SK-N-SH treated with all-trans-retinoic acid at 6 μM for 48 hours (cell line): ENCODE results near the gene UBE2Z.
"Not testable (repeated sequence)": the region's sequence is repeated elsewhere in the genome, so short reads cannot be mapped to it uniquely, and the experiment has no call there.

Source experiments
- ATAC-seq: fragments of 200-7000 bp; cut with Tn5 transposase; 3 replicates; pipeline ENCODE4 v1.9.1; 2020; ENCODE audit warnings: mild to moderate bottlenecking, moderate library complexity
- CREB5 ChIP-seq: fragments of 250-450 bp; sonication (Bioruptor Pico); IDR thresholded peaks from 2 replicates; pipeline ENCODE4 v1.5.1; 2020; ENCODE audit warnings: low read depth, mild to moderate bottlenecking, moderate library complexity
- CSDC2 ChIP-seq: fragments of 250-450 bp; sonication (Bioruptor Pico); IDR thresholded peaks from 2 replicates; pipeline ENCODE4 v1.5.0; 2020; ENCODE audit warnings: mild to moderate bottlenecking, moderate library complexity
- CSRNP3 ChIP-seq: fragments of 250-450 bp; sonication (Bioruptor Pico); IDR thresholded peaks from 2 replicates; pipeline ENCODE4 v1.5.1; 2021; ENCODE audit warnings: mild to moderate bottlenecking, moderate library complexity
- ESRRG ChIP-seq: fragments of 250-450 bp; sonication (Bioruptor Pico); IDR thresholded peaks from 2 replicates; pipeline ENCODE4 v1.6.1; 2021; ENCODE audit warnings: mild to moderate bottlenecking
- ISL1 ChIP-seq: fragments of 250-450 bp; sonication (Bioruptor Pico); IDR thresholded peaks from 2 replicates; pipeline ENCODE4 v2.1.2; 2022; ENCODE audit warnings: mild to moderate bottlenecking, moderate library complexity
- OSR1 ChIP-seq: fragments of 250-450 bp; sonication (Bioruptor Pico); IDR thresholded peaks from 2 replicates; pipeline ENCODE4 v1.8.0; 2022; ENCODE audit warnings: moderate library complexity, mild to moderate bottlenecking, inconsistent platforms
- POU6F1 ChIP-seq: fragments of 250-450 bp; sonication (Bioruptor Pico); IDR thresholded peaks from 2 replicates; pipeline ENCODE4 v1.8.0; 2021; ENCODE audit warnings: low read depth, mild to moderate bottlenecking, moderate library complexity, borderline replicate concordance
- PPARA ChIP-seq: fragments of 250-450 bp; sonication (Bioruptor Pico); IDR thresholded peaks from 2 replicates; pipeline ENCODE4 v1.5.0; 2020; ENCODE audit warnings: mild to moderate bottlenecking, borderline replicate concordance
- RARB ChIP-seq: fragments of 250-450 bp; sonication (Bioruptor Pico); IDR thresholded peaks from 2 replicates; pipeline ENCODE4 v1.8.0; 2021; ENCODE audit warnings: mild to moderate bottlenecking, moderate library complexity
- SNAI2 ChIP-seq: fragments of 250-450 bp; sonication (Bioruptor Pico); IDR thresholded peaks from 2 replicates; pipeline ENCODE4 v1.5.0; 2020; ENCODE audit warnings: mild to moderate bottlenecking, moderate library complexity
- TCF4 ChIP-seq: fragments of 250-450 bp; sonication (Bioruptor Pico); IDR thresholded peaks from 2 replicates; pipeline ENCODE4 v1.8.0; 2021; ENCODE audit warnings: mild to moderate bottlenecking, moderate library complexity, borderline replicate concordance
- TOX ChIP-seq: fragments of 250-450 bp; sonication (Bioruptor Pico); IDR thresholded peaks from 2 replicates; pipeline ENCODE4 v1.8.0; 2021; ENCODE audit warnings: mild to moderate bottlenecking, moderate library complexity, borderline replicate concordance
- TSHZ2 ChIP-seq: fragments of 250-450 bp; sonication (Bioruptor Pico); IDR thresholded peaks from 2 replicates; pipeline ENCODE4 v1.5.0; 2020; ENCODE audit warnings: mild to moderate bottlenecking, moderate library complexity
- ZC3H10 ChIP-seq: fragments of 250-450 bp; sonication (Bioruptor Pico); IDR thresholded peaks from 2 replicates; pipeline ENCODE4 v1.5.1; 2021; ENCODE audit warnings: mild to moderate bottlenecking, moderate library complexity
- ZFP30 ChIP-seq: fragments of 450-650 bp; formaldehyde crosslinking; IDR thresholded peaks from 2 replicates; pipeline ENCODE4 v1.5.0; 2022; ENCODE audit warnings: mild to moderate bottlenecking, moderate library complexity
- ZNF565 ChIP-seq: fragments of 450-650 bp; formaldehyde crosslinking; conservative IDR thresholded peaks from 2 replicates; pipeline ENCODE4 v1.5.0; 2020; ENCODE audit warnings: low read depth, mild to moderate bottlenecking, moderate library complexity
- ZNF70 ChIP-seq: fragments of 450-650 bp; formaldehyde crosslinking; IDR thresholded peaks from 2 replicates; pipeline ENCODE4 v1.5.0; 2020; ENCODE audit warnings: mild to moderate bottlenecking, moderate library complexity

The UBE2Z gene

GRCh38 chr17:48860456-48860855 is 47.8 kb upstream of the UBE2Z start (continued):
- TF ChIP-seq TCF4 = no peak
- no peak for TF ChIP-seq CSDC2 (CRISPR knock-in tag)
- TF ChIP-seq ZC3H10 (CRISPR knock-in tag) = no peak

- peak; percentile 43; the same call in 2 of the 3 replicates for ATAC-seq
- TF ChIP-seq CSRNP3 (CRISPR knock-in tag) (no peak), ESRRG (CRISPR knock-in tag) (no peak), ZNF70 (CRISPR knock-in tag) (no peak), POU6F1 (CRISPR knock-in tag) (no peak), CSDC2 (CRISPR knock-in tag) (no peak), SNAI2 (no peak), PPARA (CRISPR knock-in tag) (no peak)
Measured at GRCh38 chr17:48868916-48869500, 39.2 kb upstream of the UBE2Z start.

GRCh38 chr17:48869821-48870318 is 38.3 kb upstream of the UBE2Z start:
- TF ChIP-seq ZFP30 (CRISPR knock-in tag) = no peak
- TF ChIP-seq CSDC2 (CRISPR knock-in tag) = no peak
- no peak for TF ChIP-seq TOX (CRISPR knock-in tag)
- no peak for TF ChIP-seq RARB
- TF ChIP-seq CREB5 = no peak
- TF ChIP-seq SNAI2 = no peak
- ATAC-seq = peak; percentile 47

GRCh38 chr17:48871035-48871550 is 37.1 kb upstream of the UBE2Z start:
- ATAC-seq = no peak
- TF ChIP-seq SNAI2 = no peak
- TF ChIP-seq ZNF70 (CRISPR knock-in tag) = no peak

- ATAC-seq = no peak
- TF ChIP-seq SNAI2 (no peak), RARB (no peak), ZC3H10 (CRISPR knock-in tag) (no peak), OSR1 (no peak), TCF4 (no peak), CSDC2 (CRISPR knock-in tag) (no peak), ISL1 (CRISPR knock-in tag) (no peak), CSRNP3 (CRISPR knock-in tag) (no peak), TSHZ2 (CRISPR knock-in tag) (no peak), ZNF565 (no peak), TOX (CRISPR knock-in tag) (no peak), ESRRG (CRISPR knock-in tag) (no peak)
Measured at GRCh38 chr17:48871551-48872351, 36.5 kb upstream of the UBE2Z start.

GRCh38 chr17:48872409-48872808 is 35.8 kb upstream of the UBE2Z start:
- not testable (repeated sequence) for ATAC-seq
